GM20431 (cell line): ENCODE measurements around the gene SFRP5.

Source experiments
- in situ Hi-C: fragments of 300-500 bp; cut with MseI, MboI; formaldehyde crosslinking; loops from one replicate; pipeline ENCODE4 v1.15.0; 2020; ENCODE audit warnings: low sequenced_read_pairs; ENCODE audit not compliant: unreplicated experiment

SFRP5 gene

GRCh38 chr10:97771913-97772823 is at the start of gene SFRP5:
Gene SFRP5 (minus strand): TSS chr10:97771999. CDS start chr10:97771833, 166 bp downstream.
- in situ Hi-C loops: no loop called here

DNA sequence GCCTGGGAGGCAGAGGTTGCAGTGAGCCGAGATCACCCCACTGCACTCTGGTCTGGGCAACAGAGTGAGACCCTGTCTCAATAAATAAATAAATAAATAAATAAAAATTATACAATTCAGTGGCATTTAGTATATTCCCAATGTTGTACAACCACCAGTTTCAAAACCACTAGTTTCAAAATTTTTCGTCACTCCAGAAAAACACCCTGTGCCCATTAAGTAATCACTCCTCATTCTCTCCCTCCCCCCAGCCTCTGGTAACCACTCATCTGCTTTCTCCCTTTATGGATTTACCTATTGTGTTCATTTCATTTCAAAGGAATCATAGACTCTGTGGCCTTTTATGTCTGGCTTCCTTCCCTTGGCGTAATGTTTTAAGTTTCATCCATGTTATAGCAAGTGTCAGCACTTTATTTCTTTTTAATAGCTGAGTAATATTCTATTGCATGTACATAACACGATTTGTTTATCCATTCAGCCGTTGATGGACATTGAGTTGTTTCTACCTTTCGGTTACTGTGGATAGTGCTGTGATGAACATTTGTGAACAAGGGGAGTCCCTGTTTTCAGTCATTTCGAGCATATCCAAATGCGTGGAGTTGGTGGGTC is 48.4 kb upstream of the SFRP5 start:
- in situ Hi-C loops: no loop called here

GRCh38 chr10:97818572-97818971 is 46.8 kb upstream of the SFRP5 start:
- in situ Hi-C loops: no loop called here

DNA sequence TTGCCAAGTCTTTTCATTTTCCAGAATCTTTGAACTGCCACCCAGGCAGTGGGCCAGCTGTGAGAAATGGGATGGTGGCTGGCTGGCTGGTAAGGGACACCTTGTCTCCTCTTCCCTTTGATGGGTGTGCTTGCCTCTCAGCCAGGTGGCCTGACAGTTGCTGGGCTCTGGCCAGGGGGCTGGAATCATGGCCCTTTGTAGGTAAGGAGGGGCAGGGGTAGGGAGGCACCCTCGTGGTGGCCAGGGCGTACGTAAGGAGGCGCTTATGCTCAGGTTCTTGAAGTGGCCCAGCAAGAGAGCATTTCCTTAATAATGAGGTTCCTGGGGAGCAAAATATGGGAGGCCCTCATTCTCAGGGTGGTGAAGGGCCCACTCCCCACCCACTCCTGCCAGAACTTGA is 44.8 kb upstream of the SFRP5 start:
- in situ Hi-C loops: no loop called here

GRCh38 chr10:97814996-97815395 is 43.2 kb upstream of the SFRP5 start:
- in situ Hi-C loops: no loop called here

GRCh38 chr10:97813311-97813710 is 41.5 kb upstream of the SFRP5 start:
- in situ Hi-C loops: no loop called here

- in situ Hi-C loops: no loop called here
Observed at GRCh38 chr10:97812696-97813095, 40.9 kb upstream of the SFRP5 start.

DNA sequence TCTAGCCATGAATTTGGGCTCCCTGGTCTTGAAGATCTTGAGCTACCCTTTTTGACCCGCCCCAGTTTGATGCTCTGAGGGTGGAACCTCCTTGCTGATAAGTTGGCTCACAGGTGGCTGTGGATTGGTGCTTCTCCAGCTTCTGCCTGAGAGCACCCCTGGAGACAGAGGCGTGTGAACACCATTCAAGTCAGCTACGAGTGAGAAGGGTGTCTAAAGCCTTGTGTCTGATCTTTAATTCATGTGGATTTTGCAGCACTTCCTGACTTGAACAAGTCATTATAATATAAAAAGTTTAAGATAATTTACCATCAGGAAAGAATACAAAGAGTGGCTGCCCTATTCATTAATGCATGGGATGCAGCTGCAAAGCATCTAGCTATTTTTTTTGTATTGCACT is 40.2 kb upstream of the SFRP5 start:
- in situ Hi-C loops: no loop called here

DNA sequence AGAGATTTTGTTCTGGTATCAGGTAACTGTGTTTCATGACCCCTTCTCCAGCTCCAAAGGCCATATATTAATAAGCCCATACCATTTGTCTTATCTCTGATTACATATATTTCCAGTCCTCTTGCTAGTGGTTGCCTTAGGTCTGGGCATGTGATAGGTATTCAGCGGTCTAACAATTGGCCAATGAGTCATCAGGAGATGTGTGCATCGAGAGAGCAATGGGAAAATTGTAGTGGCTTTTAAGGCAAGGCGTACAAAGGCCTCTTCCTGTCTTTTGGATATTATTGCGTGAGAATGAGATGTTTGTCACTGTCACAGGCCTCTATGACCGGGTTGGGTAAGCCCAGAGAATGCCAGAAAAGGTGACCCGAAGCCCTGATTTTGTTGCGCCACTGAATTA is 38.6 kb upstream of the SFRP5 start:
- in situ Hi-C loops: no loop called here

DNA sequence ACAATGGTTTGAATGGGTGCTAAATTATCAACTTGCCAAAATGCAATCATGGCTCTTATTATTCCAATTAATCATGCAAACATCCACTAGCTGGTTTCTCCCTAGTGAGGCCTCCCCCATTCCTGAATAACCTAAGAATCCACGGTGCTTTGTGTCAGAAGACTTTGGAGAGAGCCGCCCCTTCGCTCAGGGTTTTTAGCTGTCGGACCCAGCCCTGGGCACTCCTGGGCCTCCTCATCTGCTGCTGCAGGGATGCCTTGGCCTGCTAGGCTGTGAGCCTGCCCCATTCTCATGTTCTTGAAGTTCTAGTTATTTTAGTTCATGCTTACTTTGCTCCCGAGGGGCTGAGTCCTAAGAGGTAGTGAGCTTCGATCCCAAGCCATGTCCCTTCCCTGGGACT is 34.1 kb upstream of the SFRP5 start:
- in situ Hi-C loops: no loop called here

DNA sequence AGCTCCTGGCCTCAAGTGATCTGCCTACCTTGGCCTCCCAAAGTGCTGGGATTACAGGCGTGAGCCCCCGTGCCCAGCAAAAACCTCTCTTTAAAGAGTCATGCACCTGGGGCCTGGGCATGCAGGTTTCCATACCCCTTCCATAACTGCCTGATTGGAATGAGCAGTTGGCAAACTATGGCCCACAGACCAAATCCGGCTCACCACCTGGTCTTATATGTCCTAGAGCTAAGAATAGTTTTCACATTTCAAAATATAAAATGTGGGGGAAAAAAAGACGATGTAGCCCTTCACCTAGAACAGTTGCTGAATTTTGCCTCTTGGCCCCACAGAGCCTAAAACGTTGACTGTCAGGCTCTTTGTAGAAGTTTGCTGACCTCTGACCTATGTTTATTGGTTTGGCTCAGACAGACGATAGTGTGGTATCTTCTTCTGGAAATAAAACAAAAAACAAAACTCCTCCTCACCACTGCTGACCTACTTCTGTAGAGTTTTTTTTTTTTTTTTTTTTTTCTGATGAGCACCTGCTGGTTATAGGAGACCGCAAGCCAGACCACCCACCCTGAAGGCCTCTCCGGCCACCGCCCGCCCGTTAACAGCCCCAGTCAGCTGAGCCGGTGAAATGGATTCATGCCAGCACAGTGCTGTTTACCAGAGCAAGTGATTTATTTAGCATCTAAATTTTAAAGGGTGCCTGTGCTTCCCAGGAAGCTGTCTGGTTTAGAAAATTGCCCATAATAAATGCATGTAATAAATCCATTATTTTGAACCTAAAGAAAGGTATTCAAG is 33.5 kb upstream of the SFRP5 start:
- in situ Hi-C loops: no loop called here

- in situ Hi-C loops: no loop called here
Observed at GRCh38 chr10:97801422-97801821, 29.6 kb upstream of the SFRP5 start.

DNA sequence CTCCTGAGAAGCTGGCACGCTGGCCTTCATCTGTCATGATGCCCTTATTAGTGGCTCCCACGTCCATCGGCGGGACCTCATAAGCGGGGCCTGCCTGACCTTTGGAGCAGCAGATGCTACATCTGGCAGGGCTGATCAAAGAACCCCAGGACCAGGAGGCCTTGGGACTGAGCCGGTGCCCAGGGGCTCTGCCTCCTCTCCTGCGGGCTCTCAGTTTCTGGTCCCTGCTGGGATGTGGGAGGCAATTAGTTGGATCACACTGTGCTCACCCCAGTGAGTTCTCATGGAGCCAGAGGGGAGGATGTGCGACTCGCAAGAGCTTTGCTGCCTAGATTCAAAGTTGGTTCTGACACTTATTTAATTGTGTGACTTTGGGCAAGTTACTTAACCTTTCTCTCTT is 28.7 kb upstream of the SFRP5 start:
- in situ Hi-C loops: no loop called here

DNA sequence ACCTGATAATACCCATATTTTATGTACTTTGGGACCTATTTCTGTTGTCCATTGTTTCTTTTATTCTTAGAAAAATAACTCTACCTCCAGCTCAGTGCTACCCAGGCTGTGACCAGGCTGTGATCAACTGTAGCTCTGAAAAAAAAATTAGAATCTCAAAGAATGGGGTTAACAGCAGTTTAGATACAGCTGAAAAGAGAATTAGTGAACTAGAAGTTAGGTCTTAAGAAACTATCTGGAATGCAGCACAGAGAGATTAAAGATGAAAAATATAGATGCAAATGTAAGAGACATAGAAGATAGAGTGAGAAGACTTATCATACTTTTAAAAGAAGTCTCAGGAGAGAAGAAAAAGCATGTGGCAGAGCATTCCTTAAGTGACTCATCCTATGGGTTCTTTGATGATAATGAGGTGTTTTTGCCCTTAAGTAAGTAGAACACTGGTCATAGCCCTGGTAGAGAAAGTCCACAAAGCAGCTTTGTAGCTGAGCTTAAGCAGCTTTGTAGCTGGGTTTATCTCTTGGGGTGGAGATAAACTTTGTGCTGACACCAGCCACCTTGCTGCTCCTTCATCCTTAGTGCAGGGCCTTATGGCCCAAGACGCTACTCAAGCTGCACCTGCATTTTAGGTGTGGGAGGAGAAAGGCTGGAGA is 27.3 kb upstream of the SFRP5 start:
- in situ Hi-C loops: no loop called here

DNA sequence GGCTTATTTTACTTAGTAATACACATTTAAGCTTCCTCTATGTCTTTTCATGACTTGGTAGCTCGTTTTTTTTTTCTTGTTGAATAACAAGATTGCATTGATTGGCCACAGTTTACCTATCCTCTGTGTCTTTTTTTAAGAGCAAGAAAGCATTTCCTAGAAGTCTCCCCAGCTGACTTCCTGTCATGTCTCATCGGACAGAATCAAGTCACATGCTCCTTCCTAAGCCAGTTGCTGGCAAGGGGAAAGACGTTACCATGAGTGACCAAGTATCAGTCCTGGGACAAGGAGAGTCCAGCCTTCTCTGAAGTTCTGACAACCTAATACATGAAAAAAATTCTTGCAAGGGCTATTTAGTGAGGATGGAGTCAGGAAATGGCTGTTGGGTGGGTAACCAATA is 24.9 kb upstream of the SFRP5 start:
- in situ Hi-C loops: no loop called here

DNA sequence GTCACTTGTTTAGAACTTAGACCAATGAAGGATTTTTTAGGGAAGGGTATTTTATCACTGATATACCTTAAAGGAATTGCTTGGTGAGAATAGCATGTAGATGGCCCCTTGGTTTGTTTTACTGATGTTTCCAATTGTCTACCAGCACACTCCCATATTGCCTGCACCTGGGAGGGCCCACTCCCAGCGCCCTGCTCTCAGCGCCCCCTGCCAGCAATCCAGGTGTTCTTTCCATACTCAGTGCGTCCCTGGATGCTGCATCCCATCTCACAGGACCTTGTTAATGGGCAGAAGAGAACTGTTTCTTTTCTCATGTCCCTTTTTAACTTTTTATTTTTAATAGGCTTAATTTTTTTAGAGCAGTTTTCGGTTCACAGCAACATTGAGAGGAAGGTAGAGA is 24.1 kb upstream of the SFRP5 start:
- in situ Hi-C loops: no loop called here

- in situ Hi-C loops: no loop called here
Observed at GRCh38 chr10:97791824-97792721, 20.3 kb upstream of the SFRP5 start.

- in situ Hi-C loops: no loop called here
Observed at GRCh38 chr10:97789770-97790397, 18.1 kb upstream of the SFRP5 start.
